Dedifferentiated amniotic fluid mesenchymal stem cell (primary cell): Measurements from ENCODE around the gene CLDN19.

Source experiments
- DNase-seq: peaks from one replicate; pipeline ENCODE4 v3.0.0-alpha.2; 2016; ENCODE audit errors: extremely low spot score

Gene CLDN19

DNA sequence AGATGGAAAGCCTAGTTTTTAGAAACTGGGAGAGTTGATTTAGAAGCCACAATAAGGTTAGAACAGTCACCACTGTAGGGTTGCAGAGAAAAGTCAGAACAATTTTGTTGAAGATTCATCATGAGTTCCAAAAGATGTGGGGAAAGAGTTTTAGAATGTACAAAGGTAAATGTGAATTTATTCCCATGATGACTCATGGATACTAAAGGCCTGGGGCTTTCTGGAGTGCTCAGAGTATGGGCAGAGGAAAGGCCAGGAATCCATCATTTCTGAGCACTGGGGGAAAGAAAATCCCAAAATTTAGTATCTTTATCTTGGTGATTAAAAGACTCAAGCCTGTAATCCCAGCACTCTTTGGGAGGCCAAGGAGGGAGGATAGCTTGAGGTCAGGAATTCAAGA, 40.0 kb downstream of the CLDN19 start:
- no peak for DNase-seq

- no peak for DNase-seq
Observed at GRCh38 chr1:42698081-42698813, 41.8 kb downstream of the CLDN19 start.

- DNase-seq, result no peak
Observed at GRCh38 chr1:42692911-42693310, 47.1 kb downstream of the CLDN19 start.

- DNase-seq, result no peak
Observed at GRCh38 chr1:42692461-42692860, 47.6 kb downstream of the CLDN19 start.

- no peak for DNase-seq
Observed at GRCh38 chr1:42691157-42691498, 48.9 kb downstream of the CLDN19 start.

DNA sequence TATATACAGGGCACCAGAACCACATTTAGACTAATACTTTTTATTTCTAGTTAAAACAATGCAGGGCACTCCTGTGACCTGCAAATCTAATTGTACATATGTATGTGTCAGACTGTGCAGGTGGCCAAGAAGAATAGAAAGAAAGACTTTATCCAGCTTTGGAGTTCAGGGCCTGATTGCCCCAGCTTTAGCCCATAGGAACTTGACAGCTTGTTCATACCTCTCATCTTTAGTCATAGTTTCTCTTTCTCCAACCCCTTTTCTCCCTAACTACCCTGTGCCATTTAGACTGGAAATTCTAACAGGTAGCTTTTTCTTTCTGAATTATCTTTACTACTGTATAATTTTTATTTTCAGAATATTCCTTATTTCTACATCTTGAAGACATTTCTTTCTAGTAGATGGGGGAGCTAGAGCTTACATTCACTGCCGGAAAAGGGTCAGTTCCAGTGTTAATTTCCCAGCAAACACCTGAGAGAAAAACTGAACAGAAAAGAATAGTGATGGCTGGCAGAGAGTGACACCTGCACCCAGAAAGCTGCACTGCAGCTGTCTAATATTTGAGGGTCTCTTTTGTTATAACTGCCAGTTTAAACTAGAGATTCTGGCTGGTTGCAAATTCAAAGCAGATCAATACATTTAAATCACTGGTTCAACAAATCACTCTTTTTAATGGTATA, 49.4 kb downstream of the CLDN19 start:
- DNase-seq, result no peak

DNA sequence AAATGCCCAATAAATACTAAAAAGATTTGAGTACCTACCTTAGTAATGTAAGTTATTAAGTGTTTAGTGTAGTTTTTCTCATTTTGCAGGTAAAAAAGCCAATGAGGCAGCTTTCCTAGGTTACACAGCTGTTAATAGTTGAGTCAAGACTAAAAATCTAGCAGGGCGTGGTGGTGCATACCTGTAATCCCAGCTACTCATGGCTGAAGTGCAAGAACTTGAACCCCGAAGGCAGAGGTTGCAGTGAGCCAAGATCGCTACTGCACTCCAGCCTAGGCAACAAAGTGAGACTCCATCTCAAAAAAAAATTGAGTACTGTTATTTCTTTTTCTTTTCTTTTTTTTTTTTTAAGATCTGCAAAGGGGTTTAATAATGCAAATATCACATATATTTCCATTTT, 50.1 kb downstream of the CLDN19 start:
- no peak for DNase-seq

DNA sequence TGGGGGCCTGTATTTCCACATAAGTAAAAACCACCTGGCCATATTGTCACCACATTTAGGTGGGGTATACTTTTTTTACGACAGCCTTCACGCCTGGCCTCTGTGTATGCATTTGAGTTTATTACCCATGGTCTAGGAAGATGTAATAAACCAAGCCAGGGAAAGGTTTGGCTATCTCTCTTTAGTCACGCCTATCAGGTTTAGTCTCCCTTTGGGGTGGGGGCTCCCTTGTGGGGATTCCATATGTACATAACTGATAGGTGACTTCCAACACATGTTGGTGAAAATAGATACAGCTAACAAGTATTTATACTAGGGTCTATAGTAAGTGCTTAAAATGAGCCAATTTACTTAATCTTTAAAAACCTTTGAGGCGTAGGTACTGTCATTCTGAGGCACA, 53.6 kb downstream of the CLDN19 start:
- DNase-seq, result no peak

- no peak for DNase-seq
Observed at GRCh38 chr1:42684139-42684538, 55.9 kb downstream of the CLDN19 start.
